DOHH2 (cell line): Measurements from ENCODE around the gene SMAD7.

Experiments
- EZH2phosphoT487 ChIP-seq: fragments of 200-600 bp; sonication (generic); IDR thresholded peaks from 2 replicates; pipeline ENCODE4 v1.6.1; 2017; ENCODE audit warnings: borderline replicate concordance, mild to moderate bottlenecking, antibody characterized with exemption, low read length, moderate library complexity, mixed read lengths
- TF ChIP-seq, protein P1 (sequence below): fragments of 200-600 bp; sonication (generic); IDR thresholded peaks from one replicate; pipeline ENCODE4 v1.5.1; 2014; ENCODE audit warnings: antibody characterized with exemption, mild to moderate bottlenecking, low read depth, low read length; ENCODE audit not compliant: poor library complexity, severe bottlenecking

- TF ChIP-seq, protein P1, sequence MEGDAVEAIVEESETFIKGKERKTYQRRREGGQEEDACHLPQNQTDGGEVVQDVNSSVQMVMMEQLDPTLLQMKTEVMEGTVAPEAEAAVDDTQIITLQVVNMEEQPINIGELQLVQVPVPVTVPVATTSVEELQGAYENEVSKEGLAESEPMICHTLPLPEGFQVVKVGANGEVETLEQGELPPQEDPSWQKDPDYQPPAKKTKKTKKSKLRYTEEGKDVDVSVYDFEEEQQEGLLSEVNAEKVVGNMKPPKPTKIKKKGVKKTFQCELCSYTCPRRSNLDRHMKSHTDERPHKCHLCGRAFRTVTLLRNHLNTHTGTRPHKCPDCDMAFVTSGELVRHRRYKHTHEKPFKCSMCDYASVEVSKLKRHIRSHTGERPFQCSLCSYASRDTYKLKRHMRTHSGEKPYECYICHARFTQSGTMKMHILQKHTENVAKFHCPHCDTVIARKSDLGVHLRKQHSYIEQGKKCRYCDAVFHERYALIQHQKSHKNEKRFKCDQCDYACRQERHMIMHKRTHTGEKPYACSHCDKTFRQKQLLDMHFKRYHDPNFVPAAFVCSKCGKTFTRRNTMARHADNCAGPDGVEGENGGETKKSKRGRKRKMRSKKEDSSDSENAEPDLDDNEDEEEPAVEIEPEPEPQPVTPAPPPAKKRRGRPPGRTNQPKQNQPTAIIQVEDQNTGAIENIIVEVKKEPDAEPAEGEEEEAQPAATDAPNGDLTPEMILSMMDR, result no peak
- no peak for TF ChIP-seq EZH2phosphoT487
Observed at GRCh38 chr18:48886520-48887293, 64.1 kb downstream of the SMAD7 start.
